WTC11 (cell line): ENCODE measurements around the gene FOXB2. TPM values are rescaled to one million over a fixed set of nuclear protein-coding genes. Genes with fewer than 3 reads are reported as not detected.

Experiments used
- ATAC-seq: fragments of 200-7000 bp; cut with Tn5 transposase; 2 replicates; pipeline ENCODE4 v1.10.0; 2021; ENCODE audit warnings: mild to moderate bottlenecking, moderate library complexity
- CTCF ChIA-PET: fragments of 300-600 bp; sonication (Branson Sonifier 250); formaldehyde crosslinking; loops from one replicate; lab custom pipeline; 2021; ENCODE audit warnings: antibody characterized with exemption; lab: Charles Lee
- POLR2A ChIA-PET: fragments of 350-600 bp; sonication (Branson Sonifier 250); formaldehyde crosslinking; loops from one replicate; lab custom pipeline; 2021; ENCODE audit warnings: antibody characterized with exemption; lab: Charles Lee
- DNase-seq: peaks from one replicate; pipeline ENCODE4 v3.0.0; 2021; ENCODE audit warnings: low spot score
- H3K27ac Mint-ChIP-seq: 2 replicates; pipeline ENCODE4 v1.8.0; 2021; ENCODE audit warnings: mixed read lengths
- H3K27me3 Mint-ChIP-seq: 2 replicates; pipeline ENCODE4 v1.8.0; 2021; ENCODE audit warnings: low read depth, mild to moderate bottlenecking, moderate library complexity, mixed read lengths
- H3K36me3 Mint-ChIP-seq: 2 replicates; pipeline ENCODE4 v1.8.0; 2021; ENCODE audit warnings: mixed read lengths
- H3K4me1 Mint-ChIP-seq: 2 replicates; pipeline ENCODE4 v1.8.0; 2022; ENCODE audit warnings: mixed read lengths
- H3K4me3 Mint-ChIP-seq: 2 replicates; pipeline ENCODE4 v1.8.0; 2021; ENCODE audit warnings: mild to moderate bottlenecking, moderate library complexity, mixed read lengths
- H3K9me3 Mint-ChIP-seq: 2 replicates; pipeline ENCODE4 v1.8.0; 2021; ENCODE audit warnings: mixed read lengths
- ARID4B ChIP-seq: sonication (generic); formaldehyde crosslinking; IDR thresholded peaks from 2 replicates; pipeline ENCODE4 v1.8.0; 2023; ENCODE audit warnings: missing genetic modification reagents, mild to moderate bottlenecking, borderline replicate concordance
- ATF1 ChIP-seq: sonication (generic); formaldehyde crosslinking; IDR thresholded peaks from 2 replicates; pipeline ENCODE4 v1.8.1; 2023; ENCODE audit warnings: mild to moderate bottlenecking, moderate library complexity, missing genetic modification reagents
- ATF2 ChIP-seq: sonication (generic); formaldehyde crosslinking; IDR thresholded peaks from 2 replicates; pipeline ENCODE4 v1.8.1; 2022; ENCODE audit warnings: low read depth, missing genetic modification reagents, borderline replicate concordance
- ATF6 ChIP-seq: sonication (generic); formaldehyde crosslinking; IDR thresholded peaks from 2 replicates; pipeline ENCODE4 v1.8.1; 2023; ENCODE audit warnings: mild to moderate bottlenecking, missing genetic modification reagents
- ELF4 ChIP-seq: sonication (generic); formaldehyde crosslinking; IDR thresholded peaks from 2 replicates; pipeline ENCODE4 v1.8.1; 2022; ENCODE audit warnings: low read depth, mild to moderate bottlenecking, moderate library complexity, missing genetic modification reagents
- EMX1 ChIP-seq: fragments of 250-450 bp; sonication (Bioruptor Pico); IDR thresholded peaks from 2 replicates; pipeline ENCODE4 v1.8.0; 2021; ENCODE audit warnings: mild to moderate bottlenecking
- ERG ChIP-seq: fragments of 250-450 bp; sonication (Bioruptor Pico); IDR thresholded peaks from 2 replicates; pipeline ENCODE4 v1.8.0; 2021; ENCODE audit warnings: mild to moderate bottlenecking
- FOXK1 ChIP-seq: sonication (generic); formaldehyde crosslinking; IDR thresholded peaks from 2 replicates; pipeline ENCODE4 v1.8.0; 2022; ENCODE audit warnings: mild to moderate bottlenecking, moderate library complexity, missing genetic modification reagents
- HMGA2 ChIP-seq: fragments of 250-450 bp; sonication (Bioruptor Pico); IDR thresholded peaks from 2 replicates; pipeline ENCODE4 v1.4.0; 2021; ENCODE audit warnings: mild to moderate bottlenecking, moderate library complexity
- IRF1 ChIP-seq: sonication (generic); formaldehyde crosslinking; IDR thresholded peaks from 2 replicates; pipeline ENCODE4 v1.8.0; 2023; ENCODE audit warnings: missing genetic modification reagents
- JAZF1 ChIP-seq: fragments of 250-450 bp; sonication (Bioruptor Pico); IDR thresholded peaks from 2 replicates; pipeline ENCODE4 v1.9.0; 2021; ENCODE audit warnings: moderate library complexity, mild to moderate bottlenecking, inconsistent platforms
- OVOL2 ChIP-seq: fragments of 250-450 bp; sonication (Bioruptor Pico); IDR thresholded peaks from 2 replicates; pipeline ENCODE4 v1.9.0; 2021; ENCODE audit warnings: mild to moderate bottlenecking, borderline replicate concordance
- PREB ChIP-seq: sonication (generic); formaldehyde crosslinking; IDR thresholded peaks from 2 replicates; pipeline ENCODE4 v1.8.1; 2022; ENCODE audit warnings: mild to moderate bottlenecking, missing genetic modification reagents, moderate library complexity, borderline replicate concordance
- SMAD3 ChIP-seq: sonication (generic); formaldehyde crosslinking; IDR thresholded peaks from 2 replicates; pipeline ENCODE4 v1.8.0; 2022; ENCODE audit warnings: missing genetic modification reagents, mild to moderate bottlenecking, borderline replicate concordance
- SP1 ChIP-seq: sonication (generic); formaldehyde crosslinking; conservative IDR thresholded peaks from 2 replicates; pipeline ENCODE4 v1.8.1; 2022; ENCODE audit warnings: missing genetic modification reagents
- TEAD1 ChIP-seq: sonication (generic); formaldehyde crosslinking; IDR thresholded peaks from 2 replicates; pipeline ENCODE4 v1.8.0; 2022; ENCODE audit warnings: mild to moderate bottlenecking, missing genetic modification reagents
- TEAD4 ChIP-seq: sonication (generic); formaldehyde crosslinking; IDR thresholded peaks from 2 replicates; pipeline ENCODE4 v1.8.0; 2022; ENCODE audit warnings: mild to moderate bottlenecking, missing genetic modification reagents
- USF2 ChIP-seq: sonication (generic); formaldehyde crosslinking; IDR thresholded peaks from 2 replicates; pipeline ENCODE4 v1.8.1; 2023; ENCODE audit warnings: mild to moderate bottlenecking, missing genetic modification reagents, moderate library complexity
- ZNF232 ChIP-seq: sonication (generic); formaldehyde crosslinking; IDR thresholded peaks from 2 replicates; pipeline ENCODE4 v1.8.0; 2022; ENCODE audit warnings: mild to moderate bottlenecking, missing genetic modification reagents
- ZNF425 ChIP-seq: fragments of 250-450 bp; sonication (Bioruptor Pico); conservative IDR thresholded peaks from 2 replicates; pipeline ENCODE4 v1.9.0; 2021; ENCODE audit warnings: mild to moderate bottlenecking
- ZNF671 ChIP-seq: fragments of 250-450 bp; sonication (Bioruptor Pico); IDR thresholded peaks from 2 replicates; pipeline ENCODE4 v1.8.0; 2021; ENCODE audit warnings: mild to moderate bottlenecking
- total RNA-seq: library from RNA; stranded (reverse); gene quantifications from 3 replicates; pipeline ENCODE4 v1.2.3, GENCODE V29; 2021

Gene FOXB2
- total RNA-seq, 1 experiment from 2014 or later, result 0.22 TPM

GRCh38 chr9:77063645-77064285 lies 44.3 kb downstream of the FOXB2 start:
- H3K27me3 Mint-ChIP-seq, result peaks cover 9% of the 10 kb centered on the region
- ATAC-seq (no peak), DNase-seq (no peak)
- H3K9me3 Mint-ChIP-seq, result peaks cover 28% of the 10 kb centered on the region
- ChIA-PET POLR2A (no interaction called here), CTCF (no interaction called here)
- H3K27ac Mint-ChIP-seq, result no peak overlapping the region
- no peaks in the 10 kb centered on the region for H3K4me1 Mint-ChIP-seq
- H3K4me3 Mint-ChIP-seq, result no peak overlapping the region
- no peak for TF ChIP-seq SMAD3
- no peak for TF ChIP-seq TEAD4 (CRISPR knock-in tag)
- no peak for TF ChIP-seq TEAD1 (CRISPR knock-in tag)
- no peak for TF ChIP-seq SP1 (CRISPR knock-in tag)
- TF ChIP-seq ERG (CRISPR knock-in tag), result no peak
- no peak for TF ChIP-seq USF2 (CRISPR knock-in tag)
- no peak for TF ChIP-seq OVOL2
- no peak for TF ChIP-seq ATF2 (CRISPR knock-in tag)
- no peak for TF ChIP-seq ZNF425
- TF ChIP-seq HMGA2 (CRISPR knock-in tag), result no peak
- TF ChIP-seq ELF4, result no peak
- H3K36me3 Mint-ChIP-seq, result peaks cover 19% of the 10 kb centered on the region

- Mint-ChIP-seq H3K27me3 (peaks cover 9% of the 10 kb centered on the region), H3K9me3 (peaks cover 26% of the 10 kb centered on the region), H3K4me3 (no peak overlapping the region), H3K27ac (no peak overlapping the region; the same call in 1 of the 2 replicates), H3K4me1 (0 out of 2 replicates have a peak, but pooled peaks cover 5% of the 10 kb centered on the region), H3K36me3 (peaks cover 12% of the 10 kb centered on the region)
- DNase-seq (no peak), ATAC-seq (no peak)
- ChIA-PET CTCF (interaction anchor here (1.3 kb wide), 1 partner anchor 70 kb away, joined by 3 read pairs; no protein-coding TSS in a partner anchor), POLR2A (no interaction called here)
- no peak for TF ChIP-seq IRF1
- no peak for TF ChIP-seq EMX1
- no peak for TF ChIP-seq ATF1
- no peak for TF ChIP-seq JAZF1 (CRISPR knock-in tag)
- no peak for TF ChIP-seq ZNF671 (CRISPR knock-in tag)
- TF ChIP-seq PREB (CRISPR knock-in tag), result no peak
- TF ChIP-seq ZNF232 (CRISPR knock-in tag), result no peak
- no peak for TF ChIP-seq ATF6 (CRISPR knock-in tag)
- no peak for TF ChIP-seq ARID4B
- no peak for TF ChIP-seq FOXK1 (CRISPR knock-in tag)
These were observed 46.9 kb downstream of the FOXB2 start for GRCh38 chr9:77066388-77066787.
